ENCODE data around the gene ADAMTS2.

The ADAMTS2 gene

GRCh38 chr5:179151286-179152118 is 193.8 kb downstream of the ADAMTS2 start:
- DNase-seq: no peak

- no peak for DNase-seq
Observed at GRCh38 chr5:179150011-179150410, 195.2 kb downstream of the ADAMTS2 start.

- DNase-seq: no peak
Observed at GRCh38 chr5:179149278-179149677, 196.0 kb downstream of the ADAMTS2 start.

- DNase-seq: no peak
Observed at GRCh38 chr5:179148703-179149170, 196.5 kb downstream of the ADAMTS2 start.

- no peak for DNase-seq
Observed at GRCh38 chr5:179147991-179148702, 197.1 kb downstream of the ADAMTS2 start.

- DNase-seq: no peak
Observed at GRCh38 chr5:179146277-179146676, 199.0 kb downstream of the ADAMTS2 start.

GRCh38 chr5:179143446-179143845 is 201.8 kb downstream of the ADAMTS2 start:
- DNase-seq: no peak

- DNase-seq: no peak
Observed at GRCh38 chr5:179142434-179143198, 202.6 kb downstream of the ADAMTS2 start.

- no peak for DNase-seq
Observed at GRCh38 chr5:179141867-179142266, 203.4 kb downstream of the ADAMTS2 start.

- no peak for DNase-seq
Observed at GRCh38 chr5:179140293-179140692, 205.0 kb downstream of the ADAMTS2 start.

GRCh38 chr5:179139936-179140235 is 205.4 kb downstream of the ADAMTS2 start:
- DNase-seq: no peak

- DNase-seq: no peak
Observed at GRCh38 chr5:179139111-179139935, 205.9 kb downstream of the ADAMTS2 start.

GRCh38 chr5:179138568-179138925 is 206.7 kb downstream of the ADAMTS2 start:
- DNase-seq: no peak

GRCh38 chr5:179137643-179138567 is 207.4 kb downstream of the ADAMTS2 start:
- no peak for DNase-seq

- DNase-seq: no peak
Observed at GRCh38 chr5:179137016-179137642, 208.1 kb downstream of the ADAMTS2 start.

GRCh38 chr5:179135441-179136215 is 209.6 kb downstream of the ADAMTS2 start:
- no peak for DNase-seq

- no peak for DNase-seq
Observed at GRCh38 chr5:179135006-179135405, 210.3 kb downstream of the ADAMTS2 start.

- DNase-seq: no peak
Observed at GRCh38 chr5:179134511-179134910, 210.8 kb downstream of the ADAMTS2 start.

GRCh38 chr5:179132586-179133355 is 212.5 kb downstream of the ADAMTS2 start:
- no peak for DNase-seq
